PC-3 (cell line): Measurements from ENCODE around the gene BCR. TPM values are rescaled to one million over a fixed set of nuclear protein-coding genes. Genes with fewer than 3 reads are reported as not detected.

ENCODE experiments used
- ATAC-seq: fragments of 200-7000 bp; cut with Tn5 transposase; 2 replicates; pipeline ENCODE4 v1.9.1; 2020; ENCODE audit warnings: mild to moderate bottlenecking, moderate library complexity
- BruUV-seq: library from RNA; stranded (reverse); fragments of 400-500 nt; replicated peaks from 2 replicates; lab custom pipeline; 2021; lab: Mats Ljungman, UMichigan
- CTCF ChIA-PET: fragments of 300-600 bp; sonication (Branson Sonifier 250); formaldehyde crosslinking; loops from one replicate; lab custom pipeline; 2022; ENCODE audit warnings: antibody characterized with exemption; lab: Charles Lee
- POLR2A ChIA-PET: fragments of 300-600 bp; sonication (Branson Sonifier 250); formaldehyde crosslinking; loops from one replicate; lab custom pipeline; 2022; ENCODE audit warnings: antibody characterized with exemption; ENCODE audit not compliant: unreplicated experiment; lab: Charles Lee
- DNase-seq: peaks from one replicate; pipeline ENCODE4 v3.0.0-alpha.2; 2015
- H2AFZ ChIP-seq: fragments of 300-600 bp; sonication (generic); 2 replicates; pipeline ENCODE4 v1.6.0; 2016; ENCODE audit warnings: antibody characterized with exemption, low read length
- H3F3A ChIP-seq: fragments of 300-600 bp; sonication (generic); one replicate; pipeline ENCODE4 v1.6.0; 2017; ENCODE audit warnings: antibody characterized with exemption, low read length, control low read depth, mild to moderate bottlenecking; ENCODE audit not compliant: unreplicated experiment
- H3K27ac ChIP-seq: fragments of 300-600 bp; sonication (generic); 2 replicates; pipeline ENCODE4 v1.5.1; 2016; ENCODE audit warnings: mild to moderate bottlenecking, low read length
- H3K27me3 ChIP-seq: fragments of 300-600 bp; sonication (generic); 2 replicates; pipeline ENCODE4 v1.6.1; 2016; ENCODE audit warnings: low read length, mixed read lengths
- H3K36me3 ChIP-seq: fragments of 300-600 bp; sonication (generic); 2 replicates; pipeline ENCODE4 v1.6.1; 2016; ENCODE audit warnings: low read depth, mixed run types, low read length, mixed read lengths
- H3K4me1 ChIP-seq: fragments of 300-600 bp; sonication (generic); 2 replicates; pipeline ENCODE4 v1.5.1; 2016; ENCODE audit warnings: low read length; ENCODE audit not compliant: insufficient read depth
- H3K4me2 ChIP-seq: fragments of 300-600 bp; sonication (generic); 2 replicates; pipeline ENCODE4 v1.6.0; 2016; ENCODE audit warnings: low read length
- H3K4me3 ChIP-seq: fragments of 300-600 bp; sonication (generic); 2 replicates; pipeline ENCODE4 v1.5.1; 2016; ENCODE audit warnings: mild to moderate bottlenecking, low read length, mixed read lengths
- H3K79me2 ChIP-seq: fragments of 300-600 bp; sonication (generic); 2 replicates; pipeline ENCODE4 v1.6.1; 2017; ENCODE audit warnings: low read length, mixed read lengths
- H3K9ac ChIP-seq: fragments of 300-600 bp; sonication (generic); 2 replicates; pipeline ENCODE4 v1.6.0; 2016; ENCODE audit warnings: mild to moderate bottlenecking, low read length
- H3K9me2 ChIP-seq: fragments of 300-600 bp; sonication (generic); replicated peaks from 2 replicates; pipeline ENCODE4 v1.6.1; 2016; ENCODE audit warnings: mixed run types, low read length, mixed read lengths
- H3K9me3 ChIP-seq: fragments of 300-600 bp; sonication (generic); 2 replicates; pipeline ENCODE4 v1.6.1; 2016; ENCODE audit warnings: low read length, mixed read lengths
- H4K20me1 ChIP-seq: fragments of 300-600 bp; sonication (generic); 2 replicates; pipeline ENCODE4 v1.6.1; 2016; ENCODE audit warnings: low read length, mixed read lengths
- CTCF ChIP-seq: fragments of 300-600 bp; sonication (generic); conservative IDR thresholded peaks from 2 replicates; pipeline ENCODE4 v1.5.1; 2017; ENCODE audit warnings: antibody characterized with exemption, low read depth, mild to moderate bottlenecking, low read length
- EZH2 ChIP-seq: fragments of 300-600 bp; sonication (generic); IDR thresholded peaks from one replicate; pipeline ENCODE4 v1.6.1; 2017; ENCODE audit warnings: antibody characterized with exemption, mild to moderate bottlenecking, low read length; ENCODE audit not compliant: unreplicated experiment
- EZH2phosphoT487 ChIP-seq: fragments of 300-600 bp; sonication (generic); IDR thresholded peaks from 2 replicates; pipeline ENCODE4 v1.6.1; 2018; ENCODE audit warnings: mild to moderate bottlenecking, antibody characterized with exemption, low read length, borderline replicate concordance
- intact Hi-C: fragments of 100-400 bp; cut with micrococcal nuclease; formaldehyde crosslinking; loops from 2 replicates; pipeline ENCODE4 v1.9.0; 2023
- total RNA-seq: library from RNA; depleted of rRNA; stranded (reverse); fragments of >200 nt; gene quantifications from 2 replicates; pipeline ENCODE4 v1.2.3, GENCODE V29; 2014

The BCR gene
- total RNA-seq, 1 experiment from 2014 or later, result 36.8 TPM

GRCh38 chr22:23147617-23148387 lies 32.5 kb upstream of the BCR start:
- Histone ChIP-seq H3K9me2 (no peaks in the 10 kb centered on the region), H3F3A (no peaks in the 10 kb centered on the region), H3K4me2 (no peak overlapping the region), H3K79me2 (no peaks in the 10 kb centered on the region), H4K20me1 (no peaks in the 10 kb centered on the region), H3K27ac (no peak overlapping the region), H3K4me3 (no peak overlapping the region), H2AFZ (no peak overlapping the region), H3K36me3 (no peaks in the 10 kb centered on the region), H3K9ac (no peak overlapping the region), H3K4me1 (peaks cover 33% of the 10 kb centered on the region), H3K9me3 (no peaks in the 10 kb centered on the region), H3K27me3 (no peaks in the 10 kb centered on the region)
- TF ChIP-seq EZH2, result no peak
- TF ChIP-seq EZH2phosphoT487, result no peak
- no peak for TF ChIP-seq CTCF
- intact Hi-C loops, result no loop called here
- no TSS peak for BruUV-seq
- ATAC-seq, result peak; percentile 36
- CTCF ChIA-PET, result no interaction called here
- POLR2A ChIA-PET, result no interaction called here
- peak; percentile 72 for DNase-seq

GRCh38 chr22:23149743-23150238 lies 30.5 kb upstream of the BCR start:
- intact Hi-C loops, result no loop called here
- H3K27ac ChIP-seq, result no peak overlapping the region
- no peaks in the 10 kb centered on the region for H3K9me2 ChIP-seq
- no peaks in the 10 kb centered on the region for H3K36me3 ChIP-seq
- no peak overlapping the region for H3K9ac ChIP-seq
- peaks cover 30% of the 10 kb centered on the region for H3K4me1 ChIP-seq
- CTCF ChIA-PET, result no interaction called here
- no peaks in the 10 kb centered on the region for H3K27me3 ChIP-seq
- H3K9me3 ChIP-seq, result no peaks in the 10 kb centered on the region
- no peak overlapping the region for H3K4me3 ChIP-seq
- BruUV-seq, result no TSS peak
- H3K4me2 ChIP-seq, result no peak overlapping the region
- no peaks in the 10 kb centered on the region for H4K20me1 ChIP-seq
- TF ChIP-seq EZH2phosphoT487 (no peak), EZH2 (no peak), CTCF (no peak)
- DNase-seq (no peak), ATAC-seq (no peak)
- H3K79me2 ChIP-seq, result no peaks in the 10 kb centered on the region
- H2AFZ ChIP-seq, result no peak overlapping the region
- POLR2A ChIA-PET, result no interaction called here
- no peaks in the 10 kb centered on the region for H3F3A ChIP-seq

GRCh38 chr22:23150762-23151161 lies 29.5 kb upstream of the BCR start:
- ChIA-PET POLR2A (no interaction called here), CTCF (no interaction called here)
- Histone ChIP-seq H3K79me2 (no peaks in the 10 kb centered on the region), H3K27me3 (no peaks in the 10 kb centered on the region), H4K20me1 (no peaks in the 10 kb centered on the region), H3K4me3 (no peak overlapping the region), H2AFZ (no peak overlapping the region), H3K4me2 (no peak overlapping the region), H3F3A (no peaks in the 10 kb centered on the region), H3K9ac (no peak overlapping the region), H3K27ac (no peak overlapping the region), H3K4me1 (peaks cover 25% of the 10 kb centered on the region), H3K36me3 (no peaks in the 10 kb centered on the region), H3K9me2 (no peaks in the 10 kb centered on the region), H3K9me3 (no peaks in the 10 kb centered on the region)
- no peak for ATAC-seq
- no peak for TF ChIP-seq CTCF
- no peak for TF ChIP-seq EZH2phosphoT487
- TF ChIP-seq EZH2, result no peak
- DNase-seq, result no peak
- intact Hi-C loops, result no loop called here
- no TSS peak for BruUV-seq
